ENCODE results near the gene PTPRN2.

DNA sequence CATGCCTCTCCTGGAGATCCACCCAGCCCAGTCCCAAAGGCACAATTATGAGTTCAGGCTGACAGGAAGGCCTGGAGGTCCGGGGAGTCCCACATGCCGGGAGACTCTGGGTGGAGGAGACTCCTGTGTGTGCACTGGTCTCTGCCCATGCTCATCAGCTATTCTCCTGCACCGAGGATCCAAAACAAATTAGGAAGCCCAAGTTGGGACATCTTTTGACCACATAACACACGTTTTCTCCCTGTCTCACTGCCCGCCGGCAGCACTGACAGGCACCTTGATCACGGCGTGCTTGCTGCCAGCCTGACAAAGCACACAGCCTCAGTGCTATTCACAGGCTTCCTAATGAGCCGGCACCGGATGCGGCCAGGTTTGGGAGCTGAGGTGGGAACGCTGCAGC is 412.7 kb downstream of the PTPRN2 start:
- TF ChIP-seq, protein P1, sequence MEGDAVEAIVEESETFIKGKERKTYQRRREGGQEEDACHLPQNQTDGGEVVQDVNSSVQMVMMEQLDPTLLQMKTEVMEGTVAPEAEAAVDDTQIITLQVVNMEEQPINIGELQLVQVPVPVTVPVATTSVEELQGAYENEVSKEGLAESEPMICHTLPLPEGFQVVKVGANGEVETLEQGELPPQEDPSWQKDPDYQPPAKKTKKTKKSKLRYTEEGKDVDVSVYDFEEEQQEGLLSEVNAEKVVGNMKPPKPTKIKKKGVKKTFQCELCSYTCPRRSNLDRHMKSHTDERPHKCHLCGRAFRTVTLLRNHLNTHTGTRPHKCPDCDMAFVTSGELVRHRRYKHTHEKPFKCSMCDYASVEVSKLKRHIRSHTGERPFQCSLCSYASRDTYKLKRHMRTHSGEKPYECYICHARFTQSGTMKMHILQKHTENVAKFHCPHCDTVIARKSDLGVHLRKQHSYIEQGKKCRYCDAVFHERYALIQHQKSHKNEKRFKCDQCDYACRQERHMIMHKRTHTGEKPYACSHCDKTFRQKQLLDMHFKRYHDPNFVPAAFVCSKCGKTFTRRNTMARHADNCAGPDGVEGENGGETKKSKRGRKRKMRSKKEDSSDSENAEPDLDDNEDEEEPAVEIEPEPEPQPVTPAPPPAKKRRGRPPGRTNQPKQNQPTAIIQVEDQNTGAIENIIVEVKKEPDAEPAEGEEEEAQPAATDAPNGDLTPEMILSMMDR (conservative IDR thresholded peaks at IDR 0.05 in 1 of 2, IDR thresholded peaks at IDR 0.05 in 1 of 2; ENCODE audit: extremely low read depth in 1 of 2, insufficient read depth in 1 of 2, low read depth in 1 of 2, low read length in 2 of 2), result no peak
- no peak for TF ChIP-seq EZH2 (IDR thresholded peaks at IDR 0.05; ENCODE audit: borderline replicate concordance, low read length)

All from mammary epithelial cell (primary cell).